Prostate gland (tissue), 2 donors: ENCODE results near the gene ZC2HC1C.

Source experiments
- CTCF ChIP-seq, 4 experiments: fragments of 200-600 bp in 2 of 4; fragments of 450-650 bp in 2 of 4; sonication (generic) in 2 of 4; IDR thresholded peaks; 1 replicate in 3 of 4; 2 replicates in 1 of 4; pipeline ENCODE4 v1.5.1; 2016 to 2019; ENCODE audit warnings: antibody characterized with exemption in 4 of 4, mild to moderate bottlenecking in 2 of 4, moderate library complexity in 2 of 4
- POLR2A ChIP-seq: fragments of 450-650 bp; IDR thresholded peaks from one replicate; pipeline ENCODE4 v1.6.1; 2016; ENCODE audit warnings: antibody characterized with exemption, mild to moderate bottlenecking

GRCh38 chr14:75051556-75051899 lies 17.9 kb upstream of the ZC2HC1C start:
- no peak for TF ChIP-seq CTCF (IDR thresholded peaks at IDR 0.05)
- no peak for TF ChIP-seq POLR2A
